DMS53 treated with DMSO at 0.1 percent for 48 hours (cell line): ENCODE data around the gene GINS3.
A peak's percentile ranks its signal among the peaks of the same experiment; 100 is the strongest.

Experiments used
- DNase-seq: peaks from one replicate; lab custom pipeline; 2025; ENCODE audit not compliant: unreplicated experiment; lab: John Stamatoyannopoulos, UW

GINS3 gene

DNA sequence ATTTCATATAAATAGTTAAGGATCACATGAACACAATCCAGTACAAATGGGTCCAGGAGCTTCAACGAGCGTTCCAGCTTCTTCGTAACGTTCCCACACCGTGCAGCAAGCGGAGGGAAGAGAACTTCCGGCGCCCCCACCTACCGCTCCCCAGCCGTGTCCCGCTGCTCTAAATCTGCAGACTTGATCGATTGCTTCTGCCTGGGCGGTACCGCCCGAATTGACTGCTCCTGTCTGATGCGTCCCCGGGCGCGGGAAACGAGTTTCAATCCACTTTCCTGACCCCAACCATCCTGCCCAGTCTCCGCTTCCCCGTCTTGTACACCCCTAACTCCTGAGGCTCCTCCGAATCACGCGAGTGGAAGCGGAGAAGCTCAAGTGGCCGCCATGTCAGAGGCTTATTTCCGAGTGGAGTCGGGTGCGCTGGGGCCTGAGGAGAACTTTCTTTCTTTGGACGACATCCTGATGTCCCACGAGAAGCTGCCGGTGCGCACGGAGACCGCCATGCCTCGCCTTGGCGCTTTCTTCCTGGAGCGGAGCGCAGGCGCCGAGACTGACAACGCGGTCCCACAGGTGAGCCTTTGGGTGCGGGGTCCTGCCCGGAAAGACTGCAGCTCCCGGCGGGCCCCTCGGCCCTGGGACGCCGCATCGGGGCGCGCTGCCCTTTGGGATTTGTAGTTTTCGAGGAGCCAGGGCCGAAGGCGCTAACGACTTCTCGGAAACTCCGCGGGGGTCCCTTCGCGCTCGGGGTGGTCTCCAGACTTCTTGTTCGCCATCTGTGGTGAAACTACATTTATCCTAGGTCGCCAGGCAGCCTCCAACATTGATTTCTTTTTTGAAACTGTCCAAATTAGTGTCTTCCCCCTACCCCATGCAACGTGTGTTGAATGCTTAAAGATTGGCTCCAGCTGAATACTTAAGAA is at the start of gene GINS3:
Gene GINS3 (plus strand): TSS at position 257 of the 923 bp plus-strand sequence. CDS start 131 bp downstream, at position 388.
- peak; percentile 68 for DNase-seq

DNA sequence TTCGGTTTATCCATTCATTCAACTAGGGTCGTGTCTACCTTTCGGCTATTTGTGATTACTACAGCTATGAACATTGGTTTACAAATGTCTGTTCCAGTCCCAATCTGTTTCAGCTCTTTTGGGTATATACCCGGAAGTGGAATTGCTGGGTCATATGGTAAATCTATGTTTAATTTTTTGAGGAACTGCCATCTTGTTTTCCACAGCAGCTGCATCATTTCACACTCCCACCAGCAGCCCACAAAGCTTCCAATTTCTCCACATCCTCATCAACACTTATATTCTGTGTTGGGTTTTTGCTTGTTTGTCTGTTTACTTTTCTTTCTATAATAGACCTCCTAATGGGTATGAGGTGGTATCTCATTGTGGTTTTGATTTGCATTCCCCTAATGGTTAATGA is 48.7 kb upstream of the GINS3 start:
- no peak for DNase-seq

DNA sequence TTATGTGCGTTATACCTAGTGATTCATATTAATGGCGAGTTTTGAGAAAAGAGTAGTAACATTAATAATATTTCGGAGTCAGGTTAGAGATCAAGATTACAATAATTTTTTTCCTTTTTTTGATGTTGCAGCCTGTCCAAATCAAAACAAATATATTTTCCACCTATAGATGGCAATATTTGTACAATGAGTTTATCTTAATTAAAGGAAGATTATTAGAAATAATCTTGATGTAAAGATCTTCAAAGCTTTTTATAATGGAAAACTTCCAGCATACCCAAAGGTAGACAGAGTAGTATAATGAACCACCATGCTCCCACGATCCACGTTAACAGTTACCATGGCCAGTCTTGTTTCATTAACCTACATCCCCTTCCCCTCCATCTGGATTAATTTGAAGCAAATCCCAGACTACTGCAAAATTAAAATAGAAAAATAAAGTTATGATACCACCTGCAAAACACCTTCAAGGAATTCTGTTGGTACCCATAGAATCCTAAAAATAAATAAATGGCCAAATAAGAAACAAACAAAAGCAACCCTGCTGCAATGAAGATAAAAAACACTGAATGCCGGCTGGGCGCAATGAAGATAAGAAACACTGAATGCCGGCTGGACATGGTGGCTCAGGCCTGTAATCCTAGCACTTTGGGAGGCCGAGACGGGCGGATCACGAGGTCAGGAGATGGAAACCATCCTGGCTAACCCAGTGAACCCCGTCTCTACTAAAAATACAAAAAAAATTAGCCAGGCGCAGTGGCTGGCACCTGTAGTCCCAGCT is 46.5 kb upstream of the GINS3 start:
- no peak for DNase-seq

DNA sequence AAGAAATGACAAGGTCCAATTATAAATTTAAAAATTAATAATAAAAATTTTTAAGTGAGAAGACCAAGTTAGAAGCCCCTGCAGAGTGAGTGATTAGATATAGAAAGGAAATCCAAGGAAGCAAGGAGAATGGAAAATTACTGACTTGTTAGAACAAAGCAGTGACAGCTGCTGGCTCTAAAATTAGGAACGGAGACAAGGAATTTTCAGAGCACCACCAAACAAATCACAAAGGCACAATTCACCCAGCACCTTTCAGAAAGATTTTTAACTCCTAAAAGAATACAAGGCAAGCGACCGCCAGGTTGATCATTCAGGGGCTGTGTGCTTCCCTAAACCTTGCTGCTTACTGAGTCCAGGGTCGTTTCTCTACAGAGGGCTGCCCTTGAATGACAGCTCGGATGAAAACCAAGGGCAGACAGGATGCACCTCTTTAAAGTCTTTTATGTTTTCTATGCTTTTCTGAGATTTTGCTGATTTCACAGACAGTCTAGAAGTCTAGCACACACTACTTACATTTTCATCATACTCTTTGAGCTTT is 45.4 kb upstream of the GINS3 start:
- DNase-seq: no peak

DNA sequence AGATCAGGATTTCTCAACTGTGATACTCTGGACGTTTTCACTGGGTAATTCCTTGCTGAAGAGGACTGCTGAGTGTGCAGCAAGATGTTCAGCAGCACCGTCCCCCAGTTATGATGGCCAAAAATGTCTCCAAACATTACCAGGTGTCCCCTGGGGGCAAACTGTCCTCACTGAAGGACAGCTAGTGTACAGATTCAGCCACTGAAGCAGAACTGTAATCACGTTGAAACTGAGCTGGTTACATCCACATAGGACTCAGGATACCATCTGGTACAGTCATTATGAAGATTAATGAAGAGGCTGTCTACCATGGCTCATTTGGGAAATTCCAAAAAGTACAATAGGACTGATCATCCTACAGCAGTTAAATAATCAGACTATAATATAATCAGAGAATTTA is 43.3 kb upstream of the GINS3 start:
- DNase-seq: no peak

DNA sequence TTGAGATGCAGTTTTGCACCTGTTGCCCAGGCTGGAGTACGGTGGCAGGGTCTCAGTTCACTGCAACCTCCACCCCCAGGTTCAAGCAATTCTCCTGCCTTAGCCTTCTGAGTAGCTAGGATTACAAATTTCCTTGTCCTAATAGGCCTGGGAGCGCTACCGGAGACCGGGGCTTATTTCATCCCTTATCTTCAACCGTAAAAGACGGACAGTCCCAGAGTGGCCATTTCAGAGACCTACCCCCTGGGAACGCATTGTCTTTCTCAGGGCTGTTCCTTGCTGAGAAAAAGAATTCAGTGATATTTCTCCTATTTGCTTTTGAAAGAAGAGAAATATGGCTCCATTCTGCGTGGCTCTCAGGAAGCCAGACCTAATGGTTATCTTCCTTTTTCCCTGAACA is 39.6 kb upstream of the GINS3 start:
- no peak for DNase-seq

DNA sequence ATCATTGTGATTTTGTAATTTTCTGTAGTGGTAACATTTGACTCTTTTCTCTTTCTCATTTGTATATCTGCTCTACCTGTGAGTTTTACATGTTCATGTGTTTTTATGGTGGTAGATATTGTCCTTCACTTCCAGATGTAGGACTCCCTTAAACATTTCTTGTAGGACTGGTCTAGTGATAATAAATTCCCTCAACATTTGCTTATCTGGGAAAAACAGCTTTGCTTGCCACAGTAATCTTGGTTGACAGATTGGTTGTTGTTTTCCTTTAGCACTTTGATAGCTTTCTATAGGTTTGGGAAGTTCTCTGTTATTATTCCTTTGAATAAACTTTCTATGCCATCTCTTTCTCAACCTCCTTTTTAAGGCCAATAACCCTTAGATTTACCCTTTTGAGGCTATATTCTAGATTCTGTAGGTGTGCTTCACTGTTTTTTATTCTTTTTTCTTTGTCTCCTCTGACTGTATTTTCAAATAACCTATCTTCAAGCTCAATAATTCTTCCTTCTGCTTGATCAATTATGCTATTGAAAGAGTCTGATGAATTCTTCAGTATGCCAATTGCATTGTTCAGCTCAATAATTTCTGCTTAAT is 32.1 kb upstream of the GINS3 start:
- DNase-seq: no peak

DNA sequence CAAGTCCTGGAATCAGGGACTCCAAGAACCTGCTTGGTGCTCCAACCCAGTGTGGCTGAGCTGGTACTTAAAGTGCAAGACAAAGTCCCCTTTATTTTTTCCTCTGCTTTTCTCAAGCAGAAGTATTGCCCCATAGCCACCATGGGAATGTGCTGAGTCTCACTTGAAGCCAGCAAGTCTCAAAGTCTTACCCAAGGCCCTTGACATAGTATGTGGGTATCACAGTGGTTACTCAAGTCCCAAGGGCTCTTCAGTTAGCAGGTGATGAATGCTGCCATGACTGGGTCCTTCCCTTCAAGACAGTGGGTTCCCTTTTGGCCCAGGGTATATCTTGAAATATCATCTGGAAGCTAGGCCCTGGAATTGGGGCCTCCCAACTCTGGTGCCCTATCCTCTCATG is 30.5 kb upstream of the GINS3 start:
- no peak for DNase-seq

DNA sequence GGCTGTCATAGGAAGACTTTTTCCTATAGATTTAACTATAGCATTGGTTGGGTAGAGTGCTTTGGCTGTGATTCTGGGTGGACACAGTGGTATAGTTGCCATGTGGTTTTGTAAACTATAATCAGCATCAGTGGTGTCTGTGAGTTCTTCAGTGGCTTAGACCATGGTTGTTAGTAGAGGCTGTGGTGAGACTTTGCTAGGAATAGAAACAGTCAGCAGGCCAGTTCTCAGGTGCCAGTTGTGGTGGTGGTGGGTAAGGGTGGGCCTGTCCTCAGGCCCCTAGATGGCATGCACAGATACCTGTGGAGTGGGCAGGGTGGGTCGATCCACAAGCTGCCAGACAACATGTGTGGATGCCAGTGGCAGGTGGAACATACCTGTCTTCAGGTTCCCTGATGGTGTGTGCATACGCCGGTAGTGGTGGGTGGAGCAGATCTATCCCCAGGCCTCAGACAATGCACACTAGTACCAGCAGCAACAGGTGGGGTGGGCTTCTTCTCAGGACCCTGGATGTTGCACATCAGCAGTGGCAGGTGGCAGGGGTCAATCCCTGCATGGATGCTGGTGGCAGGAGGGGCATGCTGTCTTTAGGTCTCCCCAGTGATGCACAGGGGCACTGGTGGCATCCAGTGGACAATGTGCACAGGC is 28.4 kb upstream of the GINS3 start:
- DNase-seq: no peak

DNA sequence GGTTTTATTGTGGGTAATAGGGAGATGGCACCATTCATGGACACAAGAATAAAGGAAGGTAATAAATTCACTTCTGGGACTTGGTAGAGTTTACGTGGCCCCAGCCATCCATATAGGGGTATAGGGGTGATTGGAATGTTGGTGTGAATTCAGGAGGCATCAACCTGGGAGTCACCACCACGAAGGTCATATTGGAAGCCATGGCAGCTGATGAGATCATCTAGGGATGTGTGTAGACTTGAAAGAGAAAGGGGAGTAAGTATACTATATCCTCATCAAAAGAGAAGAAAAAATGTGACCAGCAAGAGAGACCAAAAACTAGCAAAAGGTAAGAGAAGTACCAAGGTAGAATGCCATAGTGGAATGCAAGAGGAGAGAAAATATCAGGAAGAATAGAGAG is 26.6 kb upstream of the GINS3 start:
- DNase-seq: no peak

DNA sequence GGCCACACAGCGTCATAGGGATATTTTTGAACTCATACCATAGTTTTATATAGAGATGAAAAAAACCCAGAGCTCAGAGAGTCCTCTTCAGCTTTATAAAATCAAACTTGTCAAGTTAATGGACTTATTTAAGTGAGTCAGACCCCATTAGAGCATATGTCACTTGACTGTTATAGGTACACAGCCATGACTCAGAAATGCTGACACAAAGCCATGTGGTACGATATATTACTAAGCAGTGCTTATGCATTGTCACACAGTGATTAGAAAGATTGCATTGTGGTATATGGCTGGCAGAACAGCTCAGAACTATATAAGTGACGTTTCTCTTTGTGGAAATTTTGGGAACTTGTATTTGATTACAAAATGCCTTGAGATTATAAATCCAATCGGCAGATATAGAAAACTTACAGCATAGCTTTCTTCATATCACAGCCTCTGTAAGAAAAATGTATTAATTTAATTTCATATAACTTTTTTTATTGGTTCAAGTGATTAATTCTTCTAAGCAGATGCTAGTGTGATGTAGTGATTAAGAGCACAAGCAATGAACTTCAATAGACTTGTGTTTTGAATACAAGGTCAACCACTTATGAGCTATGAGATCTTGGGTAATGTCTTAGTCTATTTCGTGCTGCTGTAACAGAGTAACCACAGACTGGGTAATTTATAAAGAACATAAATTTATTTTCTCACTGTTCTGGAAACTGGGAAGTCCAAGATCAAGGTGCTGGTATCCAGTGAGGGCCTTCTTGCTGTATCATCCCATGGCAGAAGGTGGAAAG is 25.8 kb upstream of the GINS3 start:
- no peak for DNase-seq

DNA sequence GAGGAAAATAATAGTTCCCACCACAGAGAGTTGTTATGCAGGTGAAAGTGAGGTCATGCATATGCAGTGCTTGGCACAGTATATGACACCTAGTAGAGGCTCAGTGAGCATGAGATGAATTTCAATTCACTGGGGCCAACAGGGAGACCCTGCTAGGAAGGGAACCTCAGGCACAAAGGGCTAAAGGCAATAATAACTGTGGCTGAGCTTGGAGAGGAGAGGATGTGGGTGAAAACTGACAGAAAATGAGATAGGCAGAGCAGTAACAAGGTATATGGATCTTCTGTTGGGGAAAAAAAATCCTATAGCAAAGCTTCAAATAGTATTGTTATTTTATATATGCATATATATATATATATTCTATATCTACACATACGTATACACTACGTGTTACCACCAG is 25.0 kb upstream of the GINS3 start:
- DNase-seq: no peak

DNA sequence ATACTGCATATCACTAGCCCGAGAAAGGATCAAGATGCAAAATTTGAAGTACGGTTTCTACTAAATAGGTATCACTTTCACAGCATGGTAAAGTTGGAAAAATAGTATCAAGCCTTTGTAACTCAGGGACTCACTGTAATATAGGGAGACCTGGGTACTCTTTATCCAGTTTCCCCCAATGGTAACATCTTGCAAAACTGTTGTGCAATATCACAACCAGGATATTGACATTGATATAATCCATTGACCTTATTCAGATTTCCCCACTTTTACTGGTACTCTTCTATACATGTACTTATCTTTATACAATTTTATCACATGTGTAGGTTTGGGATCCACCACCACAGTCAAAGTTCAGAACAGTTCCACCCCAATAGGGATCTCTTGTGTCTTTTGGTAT is 20.4 kb upstream of the GINS3 start:
- no peak for DNase-seq

DNA sequence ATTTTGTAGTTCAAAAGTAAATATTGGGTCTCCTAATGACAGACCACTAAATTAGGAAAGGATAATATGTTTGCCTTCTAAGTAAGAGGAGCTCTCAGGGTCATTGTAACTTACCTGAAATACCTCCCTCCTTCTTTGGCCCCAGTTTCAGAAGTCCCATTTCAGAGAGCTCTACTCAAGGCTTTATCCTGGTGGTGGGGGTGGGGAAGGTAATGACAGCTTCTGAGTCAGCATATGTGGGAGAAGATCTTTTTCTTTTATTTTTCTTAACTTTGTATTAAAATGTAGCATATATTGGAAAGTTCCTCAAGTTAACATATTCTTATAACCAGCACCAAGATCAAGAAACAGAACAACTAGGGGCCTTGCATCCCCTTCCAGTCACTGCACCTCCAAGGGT is 16.9 kb upstream of the GINS3 start:
- no peak for DNase-seq

DNA sequence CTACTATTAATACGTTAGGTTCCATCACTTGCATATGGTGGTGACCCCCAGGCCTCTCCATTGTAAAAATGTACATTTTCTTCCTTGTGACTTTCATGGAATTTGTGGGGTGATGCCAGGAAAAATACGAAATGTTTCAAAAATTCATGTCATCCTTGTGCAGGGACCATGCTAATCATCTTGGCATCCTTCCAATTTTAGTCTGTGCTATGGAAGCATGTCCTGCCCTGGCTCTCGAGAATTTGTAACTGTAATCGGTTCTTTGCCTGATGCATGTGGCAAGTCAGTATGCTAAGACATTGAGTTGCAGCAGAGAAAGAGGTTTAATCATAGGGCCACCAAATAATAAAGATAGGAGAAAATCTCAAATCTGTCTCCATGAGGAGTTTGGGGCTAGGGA is 14.3 kb upstream of the GINS3 start:
- no peak for DNase-seq

DNA sequence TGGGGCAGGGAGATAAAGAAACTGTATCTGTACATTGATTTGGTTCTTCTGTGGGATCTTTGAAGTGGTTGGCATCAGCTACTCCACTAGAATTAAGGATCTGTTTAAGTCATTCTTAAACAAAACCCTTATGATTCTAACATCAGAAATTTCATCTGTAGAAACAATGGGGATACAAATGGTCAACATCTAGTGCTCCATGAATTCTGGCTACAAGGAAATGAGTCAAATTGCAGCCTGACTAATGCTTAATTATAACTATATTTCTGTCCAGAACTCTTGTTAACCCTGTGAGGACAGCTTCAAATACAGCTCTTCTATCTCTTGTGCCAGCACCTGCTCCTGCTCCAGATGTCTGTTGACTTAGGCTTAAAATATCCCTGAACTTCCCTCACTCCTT is 13.9 kb upstream of the GINS3 start:
- DNase-seq: no peak

DNA sequence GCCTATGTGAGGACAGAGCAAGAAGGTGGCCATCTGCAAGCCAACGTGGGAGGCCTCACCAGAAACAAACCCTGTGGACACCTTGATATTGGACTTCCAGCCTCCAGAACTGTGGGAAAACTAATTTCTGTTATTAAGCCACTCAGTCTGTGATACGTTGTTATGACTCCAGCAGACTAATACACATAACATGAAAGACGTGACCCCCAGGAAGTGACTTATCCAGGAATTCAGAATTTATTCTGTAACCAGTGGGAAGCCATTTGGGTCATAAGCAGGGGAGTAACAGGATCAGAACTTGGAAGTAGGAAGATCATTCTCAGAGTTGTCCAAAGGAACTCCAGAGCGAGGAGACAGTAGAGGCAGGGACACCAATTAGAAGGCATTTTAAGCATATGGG is 12.5 kb upstream of the GINS3 start:
- no peak for DNase-seq

DNA sequence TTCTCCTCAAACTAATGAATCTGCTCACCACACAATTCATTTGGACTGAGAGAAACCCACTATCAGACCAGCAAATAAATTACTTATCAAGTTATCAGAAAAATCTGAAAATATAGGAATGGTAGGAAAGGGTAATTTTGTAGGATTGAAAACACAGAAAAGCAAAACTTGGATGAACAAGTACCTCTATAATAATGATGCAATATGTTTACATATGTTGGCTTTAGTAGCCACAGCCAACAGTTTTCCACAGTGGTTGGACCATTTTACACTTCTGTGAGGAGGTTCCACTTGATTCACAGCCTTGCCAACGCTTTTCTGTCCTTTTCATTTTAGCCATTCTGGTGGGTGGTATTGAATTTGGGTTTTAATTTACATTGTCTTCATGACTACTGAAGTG is 10.6 kb upstream of the GINS3 start:
- no peak for DNase-seq

DNA sequence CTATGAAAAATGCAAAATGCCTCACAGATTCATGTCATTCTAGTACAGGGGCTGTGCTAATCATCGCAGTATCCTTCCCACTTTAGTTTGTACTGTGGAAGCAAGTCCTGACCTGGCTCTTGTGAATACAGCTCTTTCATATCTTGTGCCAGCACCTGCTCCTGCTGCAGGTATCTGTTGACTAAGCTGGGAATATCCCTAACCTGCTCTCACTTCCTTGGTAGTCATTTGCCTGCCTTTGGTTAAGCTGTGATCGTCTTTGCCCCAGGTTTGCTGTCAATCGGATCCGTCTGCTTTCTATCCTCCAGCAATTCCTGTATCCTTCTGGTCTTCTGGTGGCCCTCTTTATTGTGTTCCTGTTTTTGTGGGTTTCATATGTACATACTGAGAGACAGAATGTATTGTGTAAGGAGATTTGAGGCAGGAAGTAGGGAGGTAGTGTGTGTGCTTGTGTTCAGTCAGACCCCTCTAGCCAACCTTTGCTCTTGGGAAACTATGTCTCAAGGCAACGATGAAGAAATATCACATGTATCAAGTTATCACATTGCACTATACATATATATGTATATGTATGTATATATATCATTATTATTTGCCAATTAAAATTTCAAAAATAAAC is 7.7 kb upstream of the GINS3 start:
- peak; percentile 31 for DNase-seq

DNA sequence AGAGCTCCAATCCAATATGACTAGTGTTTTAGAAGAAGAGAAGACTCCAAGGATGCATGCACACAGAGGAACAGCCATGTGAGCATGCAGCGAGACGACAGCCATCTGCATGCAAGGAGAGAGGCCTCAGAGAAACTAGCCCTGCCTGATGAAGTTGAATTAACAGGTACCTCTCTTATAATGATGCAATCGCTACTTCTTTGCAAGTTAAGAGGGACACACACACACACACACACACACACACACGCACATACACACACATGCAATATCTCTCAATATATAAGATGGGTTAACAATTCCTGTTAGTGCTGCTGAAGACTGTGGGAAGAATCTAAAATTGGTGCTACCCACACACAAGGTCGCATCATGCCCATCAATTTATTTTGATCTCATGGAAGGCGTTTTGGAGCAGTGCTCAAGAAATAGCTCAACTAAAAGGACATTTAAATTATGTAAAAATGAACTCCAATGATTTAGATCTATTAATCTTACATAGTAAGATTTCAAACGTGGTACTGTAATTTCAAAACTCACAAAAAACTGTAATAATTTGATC is 7.0 kb upstream of the GINS3 start:
- no peak for DNase-seq
